GM12878 (cell line): ENCODE measurements around the gene SYCE1L.

Experiments used
- EGR1 ChIP-seq, 2 experiments: IDR thresholded peaks; 1 replicate in 1 of 2; 2 replicates in 1 of 2; pipeline ENCODE4 v1.6.1; 2011 to 2012; ENCODE audit warnings: low read depth in 2 of 2, low read length in 2 of 2, borderline replicate concordance in 1 of 2, mild to moderate bottlenecking in 1 of 2, moderate library complexity in 1 of 2
- NRF1 ChIP-seq: conservative IDR thresholded peaks from 2 replicates; pipeline ENCODE4 v1.6.1; 2011; ENCODE audit warnings: mild to moderate bottlenecking, low read depth, low read length, improper control_type of control experiment
- RFX5 ChIP-seq: IDR thresholded peaks from 2 replicates; pipeline ENCODE4 v1.6.1; 2011; ENCODE audit warnings: low read depth, low read length, improper control_type of control experiment
- ZNF24 ChIP-seq: fragments of 450-650 bp; IDR thresholded peaks from 2 replicates; pipeline ENCODE4 v1.6.1; 2017; ENCODE audit warnings: antibody characterized with exemption, mild to moderate bottlenecking
- TF ChIP-seq, protein P1 (sequence below): fragments of 450-650 bp; IDR thresholded peaks from 2 replicates; pipeline ENCODE4 v1.6.1; 2017; ENCODE audit warnings: antibody characterized with exemption, mild to moderate bottlenecking, moderate library complexity
- TF ChIP-seq, protein P2 (sequence below), 3 experiments: IDR thresholded peaks in 2 of 3; conservative IDR thresholded peaks in 1 of 3; 2 replicates each; pipeline ENCODE4 v1.5.1; 2011; ENCODE audit warnings: low read depth in 3 of 3, low read length in 3 of 3, mild to moderate bottlenecking in 3 of 3, control low read depth in 2 of 3, moderate library complexity in 2 of 3, inconsistent platforms in 1 of 3, mixed read lengths in 1 of 3; ENCODE audit not compliant: control insufficient read depth in 2 of 3, insufficient read depth in 1 of 3; ENCODE audit errors: extremely low read depth in 1 of 3

DNA sequence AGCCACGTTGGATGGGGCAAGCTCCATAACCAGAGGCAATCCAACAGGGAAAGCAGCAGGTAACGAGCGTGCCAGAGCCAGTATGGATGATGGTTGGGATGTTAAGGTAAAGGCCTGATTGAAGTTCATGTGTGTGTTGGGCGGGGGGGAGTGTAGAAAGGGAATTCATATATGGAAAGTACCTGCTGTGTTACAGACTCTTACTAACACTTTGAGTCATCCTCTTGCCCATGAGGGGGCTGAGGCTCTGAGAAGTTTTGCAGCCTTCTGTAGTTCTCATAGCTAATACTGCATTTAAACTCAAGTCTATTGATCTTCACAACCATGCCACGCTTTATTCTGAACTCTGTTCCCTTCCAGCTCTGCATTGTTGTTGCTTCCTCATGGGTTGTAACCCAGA is 28.5 kb downstream of the SYCE1L start:
- no peak for TF ChIP-seq RFX5
- no peak for TF ChIP-seq ZNF24
- TF ChIP-seq, protein P1, sequence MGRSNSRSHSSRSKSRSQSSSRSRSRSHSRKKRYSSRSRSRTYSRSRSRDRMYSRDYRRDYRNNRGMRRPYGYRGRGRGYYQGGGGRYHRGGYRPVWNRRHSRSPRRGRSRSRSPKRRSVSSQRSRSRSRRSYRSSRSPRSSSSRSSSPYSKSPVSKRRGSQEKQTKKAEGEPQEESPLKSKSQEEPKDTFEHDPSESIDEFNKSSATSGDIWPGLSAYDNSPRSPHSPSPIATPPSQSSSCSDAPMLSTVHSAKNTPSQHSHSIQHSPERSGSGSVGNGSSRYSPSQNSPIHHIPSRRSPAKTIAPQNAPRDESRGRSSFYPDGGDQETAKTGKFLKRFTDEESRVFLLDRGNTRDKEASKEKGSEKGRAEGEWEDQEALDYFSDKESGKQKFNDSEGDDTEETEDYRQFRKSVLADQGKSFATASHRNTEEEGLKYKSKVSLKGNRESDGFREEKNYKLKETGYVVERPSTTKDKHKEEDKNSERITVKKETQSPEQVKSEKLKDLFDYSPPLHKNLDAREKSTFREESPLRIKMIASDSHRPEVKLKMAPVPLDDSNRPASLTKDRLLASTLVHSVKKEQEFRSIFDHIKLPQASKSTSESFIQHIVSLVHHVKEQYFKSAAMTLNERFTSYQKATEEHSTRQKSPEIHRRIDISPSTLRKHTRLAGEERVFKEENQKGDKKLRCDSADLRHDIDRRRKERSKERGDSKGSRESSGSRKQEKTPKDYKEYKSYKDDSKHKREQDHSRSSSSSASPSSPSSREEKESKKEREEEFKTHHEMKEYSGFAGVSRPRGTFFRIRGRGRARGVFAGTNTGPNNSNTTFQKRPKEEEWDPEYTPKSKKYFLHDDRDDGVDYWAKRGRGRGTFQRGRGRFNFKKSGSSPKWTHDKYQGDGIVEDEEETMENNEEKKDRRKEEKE = no peak
- no peak for TF ChIP-seq NRF1
- TF ChIP-seq EGR1 (IDR thresholded peaks at IDR 0.05; ENCODE audit: borderline replicate concordance in 1 of 2, low read depth in 2 of 2, low read length in 2 of 2) = no peak
- TF ChIP-seq, protein P2, sequence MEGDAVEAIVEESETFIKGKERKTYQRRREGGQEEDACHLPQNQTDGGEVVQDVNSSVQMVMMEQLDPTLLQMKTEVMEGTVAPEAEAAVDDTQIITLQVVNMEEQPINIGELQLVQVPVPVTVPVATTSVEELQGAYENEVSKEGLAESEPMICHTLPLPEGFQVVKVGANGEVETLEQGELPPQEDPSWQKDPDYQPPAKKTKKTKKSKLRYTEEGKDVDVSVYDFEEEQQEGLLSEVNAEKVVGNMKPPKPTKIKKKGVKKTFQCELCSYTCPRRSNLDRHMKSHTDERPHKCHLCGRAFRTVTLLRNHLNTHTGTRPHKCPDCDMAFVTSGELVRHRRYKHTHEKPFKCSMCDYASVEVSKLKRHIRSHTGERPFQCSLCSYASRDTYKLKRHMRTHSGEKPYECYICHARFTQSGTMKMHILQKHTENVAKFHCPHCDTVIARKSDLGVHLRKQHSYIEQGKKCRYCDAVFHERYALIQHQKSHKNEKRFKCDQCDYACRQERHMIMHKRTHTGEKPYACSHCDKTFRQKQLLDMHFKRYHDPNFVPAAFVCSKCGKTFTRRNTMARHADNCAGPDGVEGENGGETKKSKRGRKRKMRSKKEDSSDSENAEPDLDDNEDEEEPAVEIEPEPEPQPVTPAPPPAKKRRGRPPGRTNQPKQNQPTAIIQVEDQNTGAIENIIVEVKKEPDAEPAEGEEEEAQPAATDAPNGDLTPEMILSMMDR (IDR thresholded peaks at IDR 0.05 in 2 of 3, conservative IDR thresholded peaks at IDR 0.05 in 1 of 3; ENCODE audit: control insufficient read depth in 2 of 3, extremely low read depth in 1 of 3, insufficient read depth in 1 of 3, low read depth in 3 of 3, low read length in 3 of 3) = no peak
